Measurements from ENCODE around the gene THSD7B.

DNA sequence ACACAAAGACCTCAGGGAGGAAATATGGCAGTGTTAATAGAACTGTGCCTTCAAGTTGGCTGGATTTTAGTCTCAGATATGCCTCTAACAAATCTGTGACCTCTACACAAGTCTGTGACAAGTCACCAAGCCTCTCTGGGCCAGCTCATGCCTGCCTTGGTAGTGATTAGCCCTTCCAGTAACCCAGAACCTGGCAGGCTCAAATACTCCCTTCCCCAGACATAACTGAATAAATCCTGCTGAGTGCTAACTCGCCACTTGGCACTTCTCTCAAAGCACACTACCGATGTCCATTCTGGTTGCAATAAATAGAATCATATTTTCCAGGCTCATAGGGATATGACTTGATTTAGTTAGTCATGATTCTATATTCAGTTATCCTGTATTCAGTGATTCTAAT lies 15.3 kb upstream of the THSD7B start:
- TF ChIP-seq KDM1A (IDR thresholded peaks at IDR 0.05; ENCODE audit: low read depth) (no peak), NFE2L2 (conservative IDR thresholded peaks at IDR 0.05; ENCODE audit: low read length) (no peak)
